Stimulated activated CD4-positive, alpha-beta T cell treated with anti-CD3 and anti-CD28 coated beads, Interleukin-15, amount 100 ng/mL, for 48 hours (primary cell): Measurements from ENCODE around the gene GAS1.

ENCODE experiments used
- DNase-seq, 2 donors: peaks; one replicate each; pipeline ENCODE4 v3.0.0-alpha.2; 2020; ENCODE audit warnings: low read depth in 2 of 2

Gene GAS1

GRCh38 chr9:86925686-86926085, 21.6 kb downstream of the GAS1 start:
- no peak for DNase-seq

DNA sequence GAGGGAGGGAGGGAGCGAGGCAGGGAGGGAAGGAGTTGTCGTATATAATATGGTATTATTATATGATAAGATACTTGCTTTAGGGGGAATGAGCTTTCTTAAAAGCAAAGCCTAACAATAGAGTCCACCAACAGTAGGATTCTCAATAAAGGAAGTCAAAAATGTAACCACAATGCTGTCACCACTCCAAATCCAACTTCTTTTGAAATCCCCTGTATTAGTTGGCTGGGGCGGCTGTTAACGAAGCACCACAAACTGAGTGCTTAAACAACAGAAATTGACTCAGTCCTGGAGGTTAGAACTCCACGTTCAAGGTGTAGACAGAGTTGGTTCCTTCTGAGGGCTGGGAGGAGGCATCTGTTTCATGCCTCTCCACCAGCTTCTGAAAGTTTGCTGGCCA, 23.1 kb downstream of the GAS1 start:
- DNase-seq = no peak

GRCh38 chr9:86921151-86921923, 26.0 kb downstream of the GAS1 start:
- DNase-seq = no peak

GRCh38 chr9:86918556-86918955, 28.8 kb downstream of the GAS1 start:
- no peak for DNase-seq

- no peak for DNase-seq
Observed at GRCh38 chr9:86912210-86912609, 35.1 kb downstream of the GAS1 start.

DNA sequence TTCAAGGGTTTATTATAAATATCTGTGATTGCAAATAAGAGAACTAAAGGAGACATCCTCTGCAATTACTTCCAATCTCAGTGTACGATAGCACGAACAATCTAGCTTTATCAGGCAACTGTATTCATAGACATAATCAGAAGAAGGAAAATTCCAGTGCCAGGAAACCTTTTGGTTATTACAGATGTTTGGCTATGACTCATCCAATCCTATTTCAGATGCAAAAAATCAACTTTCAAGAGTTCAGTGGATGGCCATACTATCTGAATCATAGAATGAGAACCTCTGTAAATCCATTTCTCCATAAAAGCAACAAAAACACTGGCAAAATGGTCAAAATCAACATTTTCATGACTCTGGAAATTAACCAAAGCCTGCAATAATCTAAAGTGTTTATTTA, 37.9 kb downstream of the GAS1 start:
- DNase-seq = no peak

- no peak for DNase-seq
Observed at GRCh38 chr9:86908261-86908660, 39.0 kb downstream of the GAS1 start.

GRCh38 chr9:86907346-86907745, 40.0 kb downstream of the GAS1 start:
- DNase-seq = no peak

GRCh38 chr9:86903734-86904085, 43.6 kb downstream of the GAS1 start:
- DNase-seq = no peak

DNA sequence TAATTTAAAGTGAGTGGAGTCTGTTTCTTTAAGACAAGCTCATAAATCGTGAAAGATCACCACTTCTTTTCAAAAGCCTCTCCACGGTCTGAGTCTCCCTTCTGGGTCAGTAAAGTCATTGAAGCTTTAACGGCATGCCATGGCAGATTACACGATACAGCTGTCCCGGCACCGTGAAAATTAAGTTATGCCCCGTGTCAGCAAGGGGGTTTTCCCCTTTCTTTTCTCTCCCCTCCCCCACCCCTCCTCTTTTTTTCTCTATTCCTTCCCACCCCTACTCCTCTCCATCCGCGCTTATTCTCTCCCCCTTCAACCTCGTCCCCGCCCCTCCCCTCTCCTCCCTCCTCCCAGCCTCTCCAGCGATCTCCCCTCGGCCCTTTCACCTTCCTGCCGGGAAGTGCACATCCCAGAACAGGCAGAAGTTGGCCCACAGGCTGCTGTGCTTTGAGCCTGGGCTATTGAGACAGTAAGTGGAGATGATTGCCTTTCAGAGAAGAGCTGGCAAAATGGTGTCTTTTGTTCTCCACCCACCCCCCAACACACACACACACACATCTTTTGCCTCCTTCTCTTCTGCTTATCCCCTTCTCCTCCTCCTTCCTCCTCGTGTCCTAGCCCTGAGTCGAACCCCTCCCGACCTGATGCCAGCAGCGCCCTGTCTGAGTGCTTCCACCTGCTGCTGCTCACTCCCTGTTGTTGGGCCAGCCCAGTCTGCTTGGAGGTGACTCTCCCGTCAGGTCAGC, 44.1 kb downstream of the GAS1 start:
- DNase-seq = no peak

GRCh38 chr9:86902586-86902985, 44.7 kb downstream of the GAS1 start:
- DNase-seq = no peak

DNA sequence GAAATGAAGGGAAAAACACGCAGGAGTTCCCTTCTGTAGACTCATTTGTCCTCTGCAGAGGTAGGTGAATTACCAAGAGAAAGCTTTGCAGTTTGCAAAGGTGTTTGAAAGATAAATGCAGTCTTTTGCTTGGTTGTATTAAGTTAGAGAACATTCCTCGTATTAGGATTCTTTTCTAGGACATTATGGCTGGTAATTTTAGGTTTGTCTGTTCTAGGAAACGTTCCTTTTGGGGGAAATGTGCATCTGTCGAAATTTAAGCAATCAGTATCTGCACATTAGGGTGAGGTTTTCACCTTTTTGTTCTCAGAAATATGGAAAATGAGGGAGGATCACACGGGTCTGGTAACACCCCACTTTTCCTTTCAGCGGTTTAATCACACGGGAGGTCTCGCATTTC, 45.1 kb downstream of the GAS1 start:
- no peak for DNase-seq

- DNase-seq = no peak
Observed at GRCh38 chr9:86901511-86901910, 45.8 kb downstream of the GAS1 start.
